IMR-90 (cell line): ENCODE measurements around the gene ATP7A. TPM values are rescaled to one million over a fixed set of nuclear protein-coding genes. Genes with fewer than 3 reads are reported as not detected.
"Not testable (repeated sequence)": the region's sequence is repeated elsewhere in the genome, so short reads cannot be mapped to it uniquely, and the experiment has no call there.

ENCODE experiments used
- ATAC-seq: fragments of 200-7000 bp; cut with Tn5 transposase; 2 replicates; pipeline ENCODE4 v1.9.1; 2020; ENCODE audit warnings: low read depth, mild to moderate bottlenecking, moderate library complexity
- BruUV-seq: library from RNA; stranded (reverse); fragments of 400-500 nt; replicated peaks from 2 replicates; lab custom pipeline; 2021; lab: Mats Ljungman, UMichigan
- CTCF ChIA-PET: fragments of 300-600 bp; formaldehyde crosslinking; extraction: SDS; loops from one replicate; lab custom pipeline; 2021; ENCODE audit warnings: antibody characterized with exemption; lab: Yijun Ruan, JAX
- POLR2A ChIA-PET: fragments of 300-600 bp; sonication (Branson Sonifier 250); formaldehyde crosslinking; loops from one replicate; lab custom pipeline; 2022; ENCODE audit warnings: antibody characterized with exemption; ENCODE audit not compliant: unreplicated experiment; lab: Charles Lee
- DNase-seq: peaks from one replicate; pipeline ENCODE4 v3.0.0; 2013
- H2AFZ ChIP-seq: replicated peaks from 2 replicates; pipeline ENCODE3; 2013; ENCODE audit warnings: low read length, mild to moderate bottlenecking; ENCODE audit not compliant: poor library complexity
- H2AK5ac ChIP-seq: 2 replicates; pipeline ENCODE4 v1.6.1; 2013; ENCODE audit warnings: low read depth, low read length, inconsistent platforms
- H2AK9ac ChIP-seq: replicated peaks from 2 replicates; pipeline ENCODE3; 2013; ENCODE audit warnings: mild to moderate bottlenecking, low read depth, low read length, moderate library complexity; ENCODE audit not compliant: poor library complexity
- H2BK120ac ChIP-seq: 2 replicates; pipeline ENCODE4 v1.6.1; 2013; ENCODE audit warnings: low read depth, low read length, inconsistent platforms
- H2BK15ac ChIP-seq: 3 replicates; pipeline ENCODE4 v1.6.1; 2013; ENCODE audit warnings: low read depth, low read length, inconsistent platforms
- H2BK20ac ChIP-seq: 2 replicates; pipeline ENCODE4 v1.6.1; 2013; ENCODE audit warnings: low read depth, mild to moderate bottlenecking, inconsistent platforms, low read length, moderate library complexity
- H2BK5ac ChIP-seq: 2 replicates; pipeline ENCODE4 v1.6.1; 2013; ENCODE audit warnings: mild to moderate bottlenecking, low read depth, low read length, inconsistent platforms; ENCODE audit not compliant: poor library complexity, severe bottlenecking
- H3K14ac ChIP-seq: replicated peaks from 2 replicates; pipeline ENCODE4 v1.6.1; 2013; ENCODE audit warnings: low read depth, low read length, inconsistent platforms
- H3K18ac ChIP-seq: 2 replicates; pipeline ENCODE4 v1.6.1; 2013; ENCODE audit warnings: low read depth, low read length, control low read depth
- H3K23ac ChIP-seq: 2 replicates; pipeline ENCODE4 v1.6.1; 2013; ENCODE audit warnings: low read depth, low read length, inconsistent platforms
- H3K27ac ChIP-seq: 2 replicates; pipeline ENCODE4 v1.5.1; 2013; ENCODE audit warnings: mild to moderate bottlenecking, control low read depth, low read length; ENCODE audit not compliant: insufficient read depth
- H3K27me3 ChIP-seq: 2 replicates; pipeline ENCODE4 v1.6.1; 2013; ENCODE audit warnings: low read length; ENCODE audit not compliant: control insufficient read depth, insufficient read depth
- H3K36me3 ChIP-seq: 2 replicates; pipeline ENCODE4 v1.6.1; 2013; ENCODE audit warnings: low read length, mixed read lengths; ENCODE audit not compliant: control insufficient read depth, insufficient read depth
- H3K4ac ChIP-seq: 2 replicates; pipeline ENCODE4 v1.6.1; 2013; ENCODE audit warnings: low read depth, low read length, inconsistent platforms
- H3K4me1 ChIP-seq: 2 replicates; pipeline ENCODE4 v1.6.1; 2013; ENCODE audit warnings: low read length, mixed read lengths; ENCODE audit not compliant: control insufficient read depth, insufficient read depth
- H3K4me2 ChIP-seq: 2 replicates; pipeline ENCODE4 v1.6.1; 2013; ENCODE audit warnings: low read depth, mild to moderate bottlenecking, control low read depth, low read length, moderate library complexity
- H3K4me3 ChIP-seq: 2 replicates; pipeline ENCODE4 v1.5.1; 2013; ENCODE audit warnings: low read depth, mild to moderate bottlenecking, control low read depth, low read length, moderate library complexity; ENCODE audit not compliant: insufficient read depth
- H3K56ac ChIP-seq: 2 replicates; pipeline ENCODE4 v1.6.1; 2013; ENCODE audit warnings: low read length, inconsistent platforms; ENCODE audit not compliant: insufficient read depth; ENCODE audit errors: extremely low read depth
- H3K79me1 ChIP-seq, 2 experiments: 2 replicates each; pipeline ENCODE4 v1.6.1; 2013; ENCODE audit warnings: low read length in 2 of 2, inconsistent platforms in 1 of 2, low read depth in 1 of 2
- H3K9ac ChIP-seq: 2 replicates; pipeline ENCODE4 v1.6.1; 2013; ENCODE audit warnings: low read depth, low read length, control low read depth
- H3K9me1 ChIP-seq: 2 replicates; pipeline ENCODE4 v1.6.1; 2013; ENCODE audit warnings: low read length, inconsistent platforms; ENCODE audit not compliant: insufficient read depth
- H3K9me3 ChIP-seq: 2 replicates; pipeline ENCODE4 v1.6.1; 2013; ENCODE audit warnings: low read length; ENCODE audit not compliant: control insufficient read depth, insufficient read depth
- H4K20me1 ChIP-seq: 2 replicates; pipeline ENCODE4 v1.6.1; 2013; ENCODE audit warnings: low read length, inconsistent platforms; ENCODE audit not compliant: insufficient read depth
- H4K5ac ChIP-seq: 2 replicates; pipeline ENCODE4 v1.6.1; 2013; ENCODE audit warnings: mild to moderate bottlenecking, low read depth, low read length, control low read depth
- H4K8ac ChIP-seq, 2 experiments: 2 replicates each; pipeline ENCODE4 v1.6.1; 2013; ENCODE audit warnings: low read depth in 2 of 2, low read length in 2 of 2, control low read depth in 1 of 2, inconsistent platforms in 1 of 2
- H4K91ac ChIP-seq: 2 replicates; pipeline ENCODE4 v1.6.1; 2013; ENCODE audit warnings: low read depth, low read length, inconsistent platforms; ENCODE audit not compliant: insufficient read depth
- BHLHE40 ChIP-seq: fragments of 150-350 bp; IDR thresholded peaks from 2 replicates; pipeline ENCODE4 v1.6.1; 2016; ENCODE audit warnings: mild to moderate bottlenecking, low read depth, low read length
- CEBPB ChIP-seq: IDR thresholded peaks from 2 replicates; pipeline ENCODE4 v1.6.1; 2012; ENCODE audit warnings: low read depth, low read length, improper control_type of control experiment
- CHD1 ChIP-seq: IDR thresholded peaks from 2 replicates; pipeline ENCODE4 v1.6.1; 2012; ENCODE audit warnings: low read depth, low read length, improper control_type of control experiment
- NFE2L2 ChIP-seq: fragments of 150-350 bp; IDR thresholded peaks from 2 replicates; pipeline ENCODE4 v1.6.1; 2016; ENCODE audit warnings: low read depth, mild to moderate bottlenecking, low read length
- RAD21 ChIP-seq: IDR thresholded peaks from 2 replicates; pipeline ENCODE4 v1.6.1; 2012; ENCODE audit warnings: low read length, improper control_type of control experiment
- RCOR1 ChIP-seq: IDR thresholded peaks from 2 replicates; pipeline ENCODE4 v1.6.1; 2012; ENCODE audit warnings: mild to moderate bottlenecking, low read length, improper control_type of control experiment; ENCODE audit not compliant: insufficient replicate concordance
- RFX5 ChIP-seq: IDR thresholded peaks from 2 replicates; pipeline ENCODE4 v1.8.0; 2012; ENCODE audit warnings: low read depth, mild to moderate bottlenecking, low read length, moderate library complexity
- WGBS, 2 experiments: methylation state at CpG; one replicate each; pipeline versions ENCODE4 v1.1.5 to v1.1.7; 2013; ENCODE audit warnings: missing lambda C conversion rate in 2 of 2; ENCODE audit not compliant: insufficient read length in 1 of 2; ENCODE audit errors: extremely low coverage in 2 of 2; 5-methylcytosine and 5-hydroxymethylcytosine counted together
- dilution Hi-C: fragments of 300-500 bp; cut with HindIII; formaldehyde crosslinking; loops from one replicate; pipeline ENCODE4 v1.14.3; 2018; ENCODE audit warnings: low sequenced_read_pairs; ENCODE audit not compliant: unreplicated experiment
- in situ Hi-C: fragments of 300-500 bp; cut with MboI; formaldehyde crosslinking; loops from 3 replicates; pipeline ENCODE4 v1.14.3; 2019; ENCODE audit warnings: low sequenced_read_pairs, inconsistent platforms, mixed read lengths
- intact Hi-C: fragments of 100-400 bp; cut with micrococcal nuclease; formaldehyde crosslinking; loops from 2 replicates; pipeline ENCODE4 v1.10.0; 2022
- polyA plus RNA-seq, 3 experiments: library from polyadenylated mRNA; depleted of rRNA; stranded (reverse); fragments of >200 nt; gene quantifications; 2 replicates each; pipeline ENCODE4 v1.2.3, GENCODE V29; 2012; ENCODE audit warnings: low replicate concordance in 1 of 3
- total RNA-seq: library from RNA; depleted of rRNA; stranded (reverse); fragments of >200 nt; gene quantifications from 2 replicates; pipeline ENCODE4 v1.2.3, GENCODE V29; 2012

The ATP7A gene
- total and polyA plus RNA-seq, 2 of the 4 experiments (the other 2 are of a cell fraction), result 4.2 to 22.4 TPM

GRCh38 chrX:77875372-77875771 is 35.1 kb upstream of the ATP7A start (continued):
- no peak for TF ChIP-seq RFX5
- TF ChIP-seq CHD1, result no peak
- TF ChIP-seq BHLHE40, result no peak
- no peak for TF ChIP-seq RAD21
- no peak for TF ChIP-seq CEBPB
- no peak for TF ChIP-seq NFE2L2
- no peak for TF ChIP-seq RCOR1

DNA sequence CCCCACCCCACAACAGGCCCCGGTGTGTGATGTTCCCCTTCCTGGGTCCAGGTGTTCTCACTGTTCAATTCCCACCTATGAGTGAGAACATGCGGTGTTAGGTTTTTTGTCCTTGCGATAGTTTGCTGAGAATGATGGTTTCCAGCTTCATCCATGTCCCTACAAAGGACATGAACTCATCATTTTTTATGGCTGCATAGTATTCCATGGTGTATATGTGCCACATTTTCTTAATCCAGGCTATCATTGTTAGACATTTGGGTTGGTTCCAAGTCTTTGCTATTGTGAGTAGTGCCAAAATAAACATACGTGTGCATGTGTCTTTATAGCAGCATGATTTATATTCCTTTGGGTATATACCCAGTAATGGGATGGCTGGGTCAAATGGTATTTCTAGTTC is 29.1 kb upstream of the ATP7A start:
- not testable (repeated sequence) for H4K20me1 ChIP-seq, H3K4me3 ChIP-seq
- WGBS, 2 experiments, result no CpG with 5 or more reads among the region's 4 CpGs

More for the DNA sequence above, 29.1 kb upstream of the ATP7A start:
- H2BK120ac ChIP-seq, H3K4me1 ChIP-seq, H2AK9ac ChIP-seq, CTCF ChIA-PET, H3K9ac ChIP-seq, H3K9me1 ChIP-seq, H2BK5ac ChIP-seq, H3K9me3 ChIP-seq, H2AFZ ChIP-seq, H2AK5ac ChIP-seq, in situ Hi-C loops, H3K4ac ChIP-seq, H3K36me3 ChIP-seq, H3K27me3 ChIP-seq, BruUV-seq, H4K8ac ChIP-seq, ATAC-seq, H3K27ac ChIP-seq, DNase-seq, H2BK15ac ChIP-seq, H3K4me2 ChIP-seq, H4K91ac ChIP-seq, intact Hi-C loops, H3K18ac ChIP-seq, H4K5ac ChIP-seq, H3K14ac ChIP-seq, H2BK20ac ChIP-seq, H3K56ac ChIP-seq, POLR2A ChIA-PET, H3K79me1 ChIP-seq, H3K23ac ChIP-seq, dilution Hi-C loops: not testable (repeated sequence)
